ENCODE results near the gene FOXP1. TPM values are rescaled to one million over a fixed set of nuclear protein-coding genes. Genes with fewer than 3 reads are reported as not detected.
A peak's percentile ranks its signal among the peaks of the same experiment; 100 is the strongest.

Gene FOXP1
- total RNA-seq, 1 experiment from 2014 or later: 35.9 TPM

DNA sequence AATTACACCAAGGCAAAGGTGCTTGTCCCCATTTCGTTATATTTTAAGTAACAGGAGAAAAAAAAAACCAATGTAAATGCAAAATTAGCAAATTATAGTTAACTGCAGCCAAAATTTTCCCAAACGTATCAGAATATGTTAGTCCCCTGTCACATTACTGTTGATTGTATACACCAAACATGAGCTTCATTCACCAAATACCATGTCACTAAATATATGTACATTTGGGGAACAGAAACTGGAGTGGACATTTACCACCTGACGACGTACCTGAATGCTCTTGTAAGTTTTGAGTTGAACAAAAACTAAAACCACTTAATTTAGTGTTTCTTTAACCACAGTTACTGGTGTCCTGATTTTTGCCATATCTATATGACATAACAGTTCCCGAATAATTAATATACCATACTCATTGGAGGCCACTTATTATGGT lies 3.3 kb upstream of the FOXP1 start:
- DNase-seq (ENCODE audit: low read depth): no peak

DNA sequence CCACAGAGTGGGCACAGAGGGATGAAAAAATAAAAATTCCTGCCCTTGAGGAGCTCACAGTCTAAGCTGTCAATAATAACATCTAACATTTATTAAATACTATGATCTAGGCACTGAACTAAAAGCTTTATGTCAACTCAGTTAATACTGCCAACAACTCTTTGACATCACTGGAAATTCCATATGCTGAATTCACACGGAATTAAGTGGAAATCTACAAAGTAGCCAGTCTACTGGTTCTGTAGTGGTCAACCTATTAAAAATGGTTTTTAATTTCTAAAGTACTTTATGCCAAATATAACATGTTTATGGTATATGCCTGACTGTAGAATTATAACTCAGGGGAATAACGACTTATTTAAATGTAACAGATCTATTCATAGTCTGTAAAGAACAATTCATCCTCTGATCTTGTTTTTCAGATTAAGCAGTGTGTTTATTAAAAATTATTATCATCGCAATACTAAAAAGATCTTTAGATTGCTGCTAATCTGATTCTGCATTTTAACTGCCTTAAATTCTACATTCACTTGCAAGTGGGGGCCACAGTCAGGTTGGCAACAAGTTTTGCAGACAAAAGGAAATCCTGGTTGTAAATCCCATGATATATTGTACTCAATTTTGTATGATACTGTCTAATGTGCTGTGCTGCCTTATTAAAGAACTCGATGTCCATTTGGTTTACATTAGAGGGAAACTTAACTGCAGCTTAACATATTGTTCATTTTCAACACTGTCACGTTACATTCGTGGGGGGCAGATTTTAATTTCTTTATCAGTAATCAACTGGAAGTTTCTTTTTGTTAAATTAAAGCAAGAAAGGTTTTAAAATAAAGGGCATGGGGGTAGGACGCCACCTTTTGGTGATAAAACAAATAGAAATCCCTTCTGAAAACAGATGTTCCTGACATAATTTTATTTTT lies 2.6 kb upstream of the FOXP1 start:
- DNase-seq (ENCODE audit: low read depth): peak; percentile 56

GRCh38 chr3:71585131-71585530 lies 1.6 kb upstream of the FOXP1 start:
- no peak for DNase-seq (ENCODE audit: low read depth)

DNA sequence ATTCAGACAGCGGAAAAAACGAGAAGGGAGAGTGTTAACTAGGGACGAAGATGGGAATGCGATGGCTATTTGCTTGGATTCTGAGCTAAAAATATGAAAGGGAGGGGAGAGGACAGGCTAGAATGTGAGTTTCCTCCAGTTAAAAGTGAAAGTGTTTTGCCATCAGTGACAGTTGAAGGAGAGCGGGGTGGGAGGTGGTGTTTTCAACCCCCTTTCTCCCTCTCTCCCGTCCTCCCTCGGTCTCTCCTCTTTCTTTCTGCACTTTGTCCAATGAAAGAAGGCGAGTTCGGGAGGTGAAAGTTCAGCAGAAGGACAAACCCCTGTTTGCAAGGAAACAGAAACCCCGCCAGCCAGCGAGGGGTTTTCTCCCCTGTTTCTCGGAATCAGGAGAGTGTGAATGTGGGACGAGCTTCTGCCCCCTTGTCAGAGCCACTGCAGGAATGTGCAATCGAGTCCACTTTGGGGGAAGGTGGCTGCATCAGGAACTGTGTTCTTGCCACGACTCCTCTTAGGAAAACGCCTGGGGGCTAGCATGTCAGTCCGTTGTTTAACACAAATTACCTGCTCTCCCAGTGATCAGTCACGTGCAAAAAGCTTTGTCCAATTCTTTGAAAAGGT lies 975 bp upstream of the FOXP1 start:
- DNase-seq (ENCODE audit: low read depth): peak; percentile 71

DNA sequence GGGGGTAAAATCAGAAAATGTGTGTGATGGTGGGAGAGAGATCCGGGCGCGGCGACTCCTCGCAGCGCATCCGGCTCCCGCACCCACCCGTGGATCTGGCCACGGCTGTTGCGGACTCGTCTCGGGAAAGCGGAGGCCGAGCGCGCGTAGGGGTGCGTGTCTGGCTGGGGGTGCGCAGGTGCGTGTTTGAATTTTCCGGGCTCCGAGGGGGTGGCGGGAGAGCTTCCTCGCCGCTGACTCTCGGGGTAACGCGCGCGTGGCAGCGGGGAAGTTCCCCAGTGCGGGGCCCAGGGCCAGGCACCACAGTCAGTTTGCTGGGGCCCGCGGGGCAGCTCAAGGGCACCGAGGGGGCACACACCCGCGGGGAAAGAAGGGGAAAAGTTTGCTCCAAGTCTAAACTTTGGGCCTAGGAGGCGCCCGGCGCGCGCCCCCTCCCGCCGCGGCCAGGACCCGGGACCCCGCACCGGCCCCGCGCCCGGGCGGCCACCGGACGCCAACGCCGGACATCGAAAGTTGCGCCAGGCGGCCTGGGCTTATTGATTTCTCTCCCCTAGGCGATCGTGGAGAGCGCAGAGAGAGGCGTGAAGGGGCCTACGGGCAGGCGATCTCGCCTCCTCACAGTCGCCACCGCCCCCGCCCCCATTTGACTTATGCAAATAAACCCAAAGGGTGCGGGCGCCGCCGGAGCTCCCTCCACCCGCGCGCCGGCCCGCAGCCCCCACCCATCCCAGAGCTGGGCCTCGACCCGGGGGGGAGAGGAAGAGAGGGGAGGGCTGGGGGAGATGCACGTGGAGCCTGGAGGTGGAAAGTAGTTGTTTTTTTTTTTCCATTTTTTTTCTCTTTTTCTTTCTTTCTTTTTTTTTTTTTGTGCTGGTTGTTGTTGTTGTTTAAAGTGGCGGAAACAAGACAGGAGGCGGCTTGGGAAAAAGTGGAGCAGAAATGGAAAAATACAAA lies 639 bp downstream of the FOXP1 start:
- peak; percentile 55 for DNase-seq (ENCODE audit: low read depth)

GRCh38 chr3:71582036-71582611 lies 1.4 kb downstream of the FOXP1 start:
- peak; percentile 50 for DNase-seq (ENCODE audit: low read depth)

GRCh38 chr3:71581457-71582035 lies 2.0 kb downstream of the FOXP1 start:
- DNase-seq (ENCODE audit: low read depth): peak; percentile 36

GRCh38 chr3:71580636-71581456 lies 2.7 kb downstream of the FOXP1 start:
- DNase-seq (ENCODE audit: low read depth): no peak

DNA sequence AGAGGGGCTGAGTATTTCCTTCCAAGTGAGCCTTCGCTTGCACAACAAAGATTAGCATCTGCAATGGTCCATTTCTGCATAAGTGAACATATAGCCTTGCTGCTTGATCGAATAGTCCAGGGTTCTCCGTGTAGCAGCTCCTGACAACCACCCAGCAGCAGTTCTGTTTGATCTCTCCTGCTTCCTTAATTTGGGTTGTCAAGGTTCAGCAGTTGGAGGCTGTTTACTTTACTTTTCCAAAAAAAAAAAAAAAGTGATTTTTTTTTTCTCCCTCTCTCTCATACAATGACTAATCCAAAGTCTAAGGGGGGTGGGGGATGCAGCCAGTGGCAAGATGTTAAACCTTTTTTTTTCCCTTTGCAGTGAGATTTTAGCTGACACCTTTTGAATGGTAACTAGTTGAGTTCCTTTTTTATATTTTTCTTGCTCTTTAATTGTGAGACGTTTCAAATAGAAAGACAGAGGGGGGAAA lies 3.6 kb downstream of the FOXP1 start:
- peak; percentile 68 for DNase-seq (ENCODE audit: low read depth)

DNA sequence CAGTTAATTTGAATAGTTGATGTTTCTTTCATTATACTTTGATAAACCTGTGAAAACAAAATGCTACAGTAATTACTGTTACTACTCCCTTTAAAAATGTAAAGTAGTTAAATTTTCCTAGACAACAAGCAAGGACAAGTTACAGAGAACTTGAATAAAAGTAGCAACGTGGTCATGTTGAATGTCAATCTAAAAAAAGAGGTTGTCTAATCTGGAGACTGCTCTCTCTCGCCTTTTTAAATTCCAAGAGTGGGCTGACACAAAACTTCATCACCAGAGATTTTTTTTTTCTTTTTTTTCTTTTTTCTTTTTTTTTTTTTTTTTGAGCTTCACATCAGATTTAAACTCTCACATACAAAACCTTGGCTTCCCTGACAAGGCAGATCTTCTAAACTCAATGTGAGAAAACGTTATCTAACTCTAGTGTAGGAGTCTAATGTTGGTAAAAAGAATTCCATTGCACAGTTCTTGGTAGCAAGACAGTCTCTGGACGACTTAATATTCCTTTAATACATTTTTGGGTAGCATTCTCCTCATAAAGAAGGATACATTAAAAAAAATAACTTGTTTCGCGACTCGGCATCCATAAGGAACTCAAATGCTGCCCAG lies 4.1 kb downstream of the FOXP1 start:
- DNase-seq (ENCODE audit: low read depth): no peak

DNA sequence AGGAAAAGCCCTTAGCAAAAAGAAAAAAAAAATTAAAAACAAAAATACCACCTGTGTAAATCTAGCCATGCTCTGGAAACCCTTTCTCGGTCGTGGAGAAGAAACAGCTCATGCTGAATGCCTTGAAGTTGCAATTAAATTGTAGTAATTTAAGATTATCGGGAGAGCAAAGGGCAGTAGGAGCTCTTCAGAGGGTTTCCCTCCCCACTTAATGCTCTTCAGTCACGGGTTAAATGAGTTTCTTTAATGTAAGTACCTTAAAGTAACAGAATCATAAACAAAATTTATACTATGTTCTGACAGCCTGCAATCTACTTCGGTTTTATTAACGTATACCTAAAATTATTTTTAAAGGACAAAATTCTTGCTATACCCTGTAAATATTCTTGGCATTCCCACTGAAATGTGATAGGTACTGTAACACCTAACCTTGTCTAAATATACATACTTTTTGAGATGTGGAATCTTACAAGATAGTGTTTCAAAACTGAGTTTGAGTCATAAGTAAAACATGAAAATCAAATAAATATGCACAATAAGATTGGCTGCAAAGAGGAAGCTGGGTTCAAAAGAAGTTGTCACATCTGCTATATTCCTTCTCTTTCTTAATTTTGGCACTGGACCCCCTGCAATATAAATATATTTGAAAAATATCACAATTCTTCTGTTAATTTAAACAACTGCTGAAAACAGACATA lies 5.3 kb downstream of the FOXP1 start:
- DNase-seq (ENCODE audit: low read depth): no peak

GRCh38 chr3:71577011-71577410 lies 6.5 kb downstream of the FOXP1 start:
- no peak for DNase-seq (ENCODE audit: low read depth)

DNA sequence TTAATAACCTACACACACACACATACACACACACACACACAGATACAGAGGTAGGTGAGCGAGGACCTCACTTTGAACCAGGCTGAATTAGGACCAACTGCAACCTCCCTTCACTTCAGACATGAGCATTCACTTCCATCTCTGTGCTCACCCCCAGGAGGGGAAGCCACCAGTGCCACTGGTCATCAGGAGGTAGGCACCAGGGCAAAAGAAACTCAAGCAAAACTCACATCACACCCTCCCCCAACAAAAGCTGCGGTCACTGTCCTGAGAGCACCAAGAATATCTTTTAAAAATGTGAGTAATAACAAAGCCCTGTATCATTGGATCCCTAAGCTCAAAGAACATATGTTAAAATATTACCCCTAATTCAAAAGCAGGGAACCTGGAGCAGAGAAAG lies 8.1 kb downstream of the FOXP1 start:
- DNase-seq (ENCODE audit: low read depth): no peak

DNA sequence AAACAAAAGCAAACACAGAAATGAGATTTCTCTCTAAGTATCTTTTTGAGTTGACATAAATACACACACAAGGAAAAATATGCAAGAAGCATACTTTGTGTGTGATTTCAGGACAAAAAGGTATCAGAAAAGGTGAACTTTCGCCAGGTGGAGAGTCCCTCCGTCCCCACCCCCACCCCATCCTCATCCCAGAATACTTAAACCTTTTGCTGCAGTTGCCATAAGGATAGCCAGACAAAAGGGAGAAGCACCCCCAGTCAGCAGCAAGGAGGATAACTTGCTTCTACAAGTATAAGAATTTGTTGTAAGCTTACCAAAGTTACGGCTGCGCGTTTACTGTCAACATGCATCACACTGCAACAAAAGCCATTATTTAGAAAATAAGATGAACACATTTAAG lies 10.3 kb downstream of the FOXP1 start:
- DNase-seq (ENCODE audit: low read depth): no peak

DNA sequence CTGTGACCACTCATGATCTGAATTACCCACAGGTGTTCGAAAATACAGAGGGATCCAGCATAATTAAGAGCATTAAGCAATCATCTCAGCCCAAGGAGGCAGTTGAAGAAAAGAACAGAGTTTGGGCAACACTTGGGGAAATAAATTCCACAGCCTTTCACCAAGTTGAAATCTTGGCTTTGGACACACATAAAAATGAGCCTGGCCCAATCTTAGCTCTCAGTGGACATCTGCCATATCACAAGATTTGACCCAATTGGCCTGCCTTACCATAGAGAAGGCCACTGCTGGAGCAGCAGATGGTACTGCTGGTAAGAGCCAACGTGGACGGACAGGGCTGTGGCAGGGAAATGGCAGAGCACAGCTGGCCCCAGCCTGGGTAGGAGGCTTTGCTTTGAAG lies 13.0 kb downstream of the FOXP1 start:
- DNase-seq (ENCODE audit: low read depth): no peak

GRCh38 chr3:71568207-71568606 lies 15.3 kb downstream of the FOXP1 start:
- DNase-seq (ENCODE audit: low read depth): no peak

- no peak for DNase-seq (ENCODE audit: low read depth)
Observed at GRCh38 chr3:71566776-71567175, 16.8 kb downstream of the FOXP1 start.

DNA sequence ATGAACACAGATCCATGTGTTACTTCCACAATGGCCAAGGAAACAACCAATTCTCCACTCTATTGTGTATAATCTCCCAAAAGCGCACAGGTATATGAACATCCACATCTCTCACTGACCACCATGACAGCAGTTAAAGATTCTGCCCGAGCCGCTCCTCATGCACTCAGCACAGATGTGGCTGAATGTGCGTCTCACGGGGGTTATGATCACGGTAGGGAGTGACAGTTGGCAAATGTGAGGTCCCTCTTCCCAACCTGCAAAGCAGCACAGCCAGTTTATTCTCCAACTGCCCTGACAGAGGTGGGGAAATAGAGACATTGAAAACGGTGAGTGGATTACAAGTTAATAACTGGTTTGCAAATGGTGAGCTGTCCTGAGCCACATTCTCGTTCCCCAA lies 17.6 kb downstream of the FOXP1 start:
- DNase-seq (ENCODE audit: low read depth): no peak

DNA sequence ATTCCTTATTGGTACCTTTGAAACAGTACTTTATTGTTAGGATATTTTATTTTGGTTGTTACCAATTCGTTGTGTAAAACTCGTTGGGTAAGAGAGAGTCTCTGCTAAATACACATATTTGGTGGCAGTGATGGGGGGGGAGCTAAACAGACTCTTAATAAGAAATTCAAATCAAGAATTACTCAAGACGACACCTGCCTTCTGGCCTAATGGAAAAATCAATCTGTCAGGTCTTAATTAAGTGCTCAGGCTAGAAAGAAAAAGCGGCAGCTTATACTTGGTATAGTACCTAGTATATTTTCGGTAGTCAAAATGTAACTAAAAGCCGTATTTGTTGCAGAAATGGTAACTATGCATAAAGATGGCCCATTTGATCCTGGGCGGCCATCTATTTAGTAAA lies 18.2 kb downstream of the FOXP1 start:
- no peak for DNase-seq (ENCODE audit: low read depth)
